GM12874 (cell line): ENCODE results near the gene SLAIN1.

Experiments used
- TF ChIP-seq, protein P1 (sequence below): IDR thresholded peaks from 2 replicates; pipeline ENCODE4 v1.5.1; 2011; ENCODE audit warnings: low read depth, mild to moderate bottlenecking, control low read depth, low read length, moderate library complexity; ENCODE audit not compliant: insufficient read depth

SLAIN1 gene

DNA sequence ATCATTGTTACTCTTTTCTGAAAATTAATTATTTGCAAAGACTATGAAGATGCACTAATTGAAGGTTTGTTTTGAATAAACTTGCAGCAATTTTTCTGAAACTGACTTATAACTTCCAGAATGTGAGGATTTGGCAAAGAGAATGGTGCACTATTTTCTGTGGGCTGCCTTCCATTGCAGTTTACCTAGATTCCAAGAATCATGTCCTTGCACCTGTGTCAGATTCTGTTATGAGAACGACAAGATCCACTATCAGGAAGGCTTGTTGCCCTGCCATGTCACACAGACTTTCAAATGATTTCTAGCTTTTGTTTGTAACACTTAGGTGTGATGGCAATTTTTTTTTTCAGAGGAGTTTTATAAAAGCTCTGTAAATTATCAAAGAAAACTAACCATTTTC is 5.6 kb upstream of the SLAIN1 start:
- TF ChIP-seq, protein P1, sequence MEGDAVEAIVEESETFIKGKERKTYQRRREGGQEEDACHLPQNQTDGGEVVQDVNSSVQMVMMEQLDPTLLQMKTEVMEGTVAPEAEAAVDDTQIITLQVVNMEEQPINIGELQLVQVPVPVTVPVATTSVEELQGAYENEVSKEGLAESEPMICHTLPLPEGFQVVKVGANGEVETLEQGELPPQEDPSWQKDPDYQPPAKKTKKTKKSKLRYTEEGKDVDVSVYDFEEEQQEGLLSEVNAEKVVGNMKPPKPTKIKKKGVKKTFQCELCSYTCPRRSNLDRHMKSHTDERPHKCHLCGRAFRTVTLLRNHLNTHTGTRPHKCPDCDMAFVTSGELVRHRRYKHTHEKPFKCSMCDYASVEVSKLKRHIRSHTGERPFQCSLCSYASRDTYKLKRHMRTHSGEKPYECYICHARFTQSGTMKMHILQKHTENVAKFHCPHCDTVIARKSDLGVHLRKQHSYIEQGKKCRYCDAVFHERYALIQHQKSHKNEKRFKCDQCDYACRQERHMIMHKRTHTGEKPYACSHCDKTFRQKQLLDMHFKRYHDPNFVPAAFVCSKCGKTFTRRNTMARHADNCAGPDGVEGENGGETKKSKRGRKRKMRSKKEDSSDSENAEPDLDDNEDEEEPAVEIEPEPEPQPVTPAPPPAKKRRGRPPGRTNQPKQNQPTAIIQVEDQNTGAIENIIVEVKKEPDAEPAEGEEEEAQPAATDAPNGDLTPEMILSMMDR = no peak

- TF ChIP-seq, protein P1 = no peak
Measured at GRCh38 chr13:77692746-77693448, 4.6 kb upstream of the SLAIN1 start.

DNA sequence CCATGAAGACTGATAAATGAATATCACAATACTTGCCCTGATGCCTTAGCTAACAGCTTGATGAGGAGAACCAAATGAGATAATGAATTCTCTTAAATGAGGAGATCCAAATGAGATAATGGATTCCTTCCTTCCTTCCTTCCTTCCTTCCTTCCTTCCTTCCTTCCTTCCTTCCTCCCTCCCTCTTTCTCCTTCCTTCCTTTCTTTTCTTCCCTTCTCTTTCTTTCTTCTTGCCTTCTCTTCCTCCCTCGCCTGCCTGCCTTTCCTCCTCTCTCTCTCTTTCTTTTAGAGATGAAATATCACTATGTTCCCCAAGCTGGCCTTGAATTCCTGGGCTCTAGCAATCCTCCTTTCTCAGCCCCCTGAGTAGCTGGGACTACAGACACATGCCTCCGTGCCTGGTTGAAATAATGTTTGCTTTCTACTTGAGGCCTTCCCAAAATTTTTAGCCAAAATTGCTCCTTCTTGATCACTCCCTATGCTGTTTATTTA is 4.0 kb upstream of the SLAIN1 start:
- TF ChIP-seq, protein P1 = no peak

DNA sequence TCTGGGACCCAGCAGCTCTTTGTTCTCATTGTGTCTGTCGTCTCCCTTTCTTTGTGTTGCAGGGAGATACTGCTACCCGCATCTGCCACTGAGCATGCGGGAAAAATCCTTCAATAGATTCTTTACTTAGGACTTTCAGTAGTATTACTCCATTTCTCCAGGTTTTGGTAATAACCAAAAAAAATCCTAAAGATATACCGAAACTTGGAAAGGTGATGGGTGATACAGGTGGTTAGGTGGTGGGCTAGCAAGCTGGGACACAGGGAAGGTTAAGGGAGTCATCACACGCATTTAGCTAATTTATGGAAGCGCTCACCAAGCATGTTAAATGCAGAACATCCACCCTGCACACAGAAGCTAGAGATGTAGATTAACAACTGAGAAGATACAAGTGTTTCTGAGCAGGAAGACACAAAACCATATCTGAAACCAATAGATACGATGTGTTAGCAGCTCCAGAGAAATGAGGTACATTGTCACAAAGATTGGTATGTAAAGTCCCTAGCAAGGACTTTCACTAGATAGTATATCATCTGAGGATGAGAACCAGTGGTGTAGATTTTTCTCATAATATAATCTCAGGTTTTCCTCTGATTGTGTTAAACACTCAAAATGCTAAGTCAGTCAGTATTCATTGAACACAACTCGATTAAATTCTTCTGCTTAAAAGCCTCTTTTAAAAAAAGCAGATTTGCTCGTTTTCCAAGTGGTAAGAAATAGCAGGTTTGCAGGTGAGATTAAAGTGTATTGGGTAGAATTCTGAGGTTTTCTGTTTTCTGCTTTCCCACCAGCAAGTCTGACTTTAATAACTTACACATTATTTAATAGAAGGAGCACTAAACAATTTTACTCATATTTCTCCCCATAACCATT is 1.2 kb upstream of the SLAIN1 start:
- TF ChIP-seq, protein P1 = no peak

GRCh38 chr13:77696879-77697216 is 639 bp upstream of the SLAIN1 start:
- TF ChIP-seq, protein P1 = no peak

- TF ChIP-seq, protein P1 = no peak
Measured at GRCh38 chr13:77698201-77699058, 943 bp downstream of the SLAIN1 start.
